Measurements from ENCODE around the gene SDF2L1. TPM values are rescaled to one million over a fixed set of nuclear protein-coding genes. Genes with fewer than 3 reads are reported as not detected.

The SDF2L1 gene
- total RNA-seq, 2 donors from 2014 or later = 47.5 to 115 TPM

GRCh38 chr22:21631025-21631424, 11.1 kb upstream of the SDF2L1 start:
- Histone ChIP-seq H3K4me3 (no peak overlapping the region), H3K9me3 (no peaks in the 10 kb centered on the region), H3K27me3 (no peaks in the 10 kb centered on the region), H3K4me1 (peaks cover 26% of the 10 kb centered on the region), H3K27ac (no peak overlapping the region), H3K36me3 (replicated peaks in 1 of 2; ENCODE audit: insufficient read depth in 1 of 2, low read depth in 2 of 2) (no peaks in the 10 kb centered on the region)
- DNase-seq (no peak), ATAC-seq (no peak)
- WGBS, 2 donors = 81 to 85% methylated on average over 4 of the region's 4 CpGs
- no peak for TF ChIP-seq POLR2A (IDR thresholded peaks at IDR 0.05)
- TF ChIP-seq CTCF (IDR thresholded peaks at IDR 0.05) = no peak
- intact Hi-C loops (cut with DNase I) = no loop called here

GRCh38 chr22:21632237-21632895, 9.7 kb upstream of the SDF2L1 start, which contains the start of gene CCDC116:
CCDC116 (plus strand) TSS chr22:21632760; CDS start chr22:21633182, 422 bp downstream.
- no peaks in the 10 kb centered on the region for H3K36me3 ChIP-seq (replicated peaks in 1 of 2; ENCODE audit: insufficient read depth in 1 of 2, low read depth in 2 of 2)
- intact Hi-C loops (cut with DNase I) = no loop called here
- H3K27ac ChIP-seq = no peak within 1 kb of the TSS
- H3K4me1 ChIP-seq = peaks cover 22% of the 10 kb centered on the region
- no peaks in the 10 kb centered on the region for H3K27me3 ChIP-seq
- H3K4me3 ChIP-seq = no peak within 1 kb of the TSS
- 81 to 84% methylated on average over 21 to 24 of the region's 27 CpGs for WGBS, 2 donors
- no peaks in the 10 kb centered on the region for H3K9me3 ChIP-seq
- DNase-seq (no peak), ATAC-seq (no peak)
- TF ChIP-seq CTCF (IDR thresholded peaks at IDR 0.05) (no peak), POLR2A (IDR thresholded peaks at IDR 0.05) (no peak)

GRCh38 chr22:21632931-21633330, 9.2 kb upstream of the SDF2L1 start:
- DNase-seq = no peak
- Histone ChIP-seq H3K4me3 (no peak overlapping the region), H3K27me3 (no peaks in the 10 kb centered on the region), H3K27ac (no peak overlapping the region), H3K9me3 (no peaks in the 10 kb centered on the region), H3K36me3 (replicated peaks in 1 of 2; ENCODE audit: insufficient read depth in 1 of 2, low read depth in 2 of 2) (no peaks in the 10 kb centered on the region), H3K4me1 (peaks cover 18% of the 10 kb centered on the region)
- ATAC-seq = no peak
- TF ChIP-seq POLR2A (IDR thresholded peaks at IDR 0.05) = no peak
- no peak for TF ChIP-seq CTCF (IDR thresholded peaks at IDR 0.05)
- WGBS, 2 donors = 95 to 96% methylated on average over 16 to 18 of the region's 18 CpGs
- intact Hi-C loops (cut with DNase I) = no loop called here

- WGBS, 2 donors = 79 to 89% methylated on average over 2 to 4 of the region's 4 CpGs
- H3K4me3 ChIP-seq = no peak overlapping the region
- no peaks in the 10 kb centered on the region for H3K9me3 ChIP-seq
- TF ChIP-seq CTCF (IDR thresholded peaks at IDR 0.05) (no peak), POLR2A (IDR thresholded peaks at IDR 0.05) (no peak)
- intact Hi-C loops (cut with DNase I) = no loop called here
- DNase-seq (no peak), ATAC-seq (no peak)
- H3K27ac ChIP-seq = no peak overlapping the region
- peaks cover 13% of the 10 kb centered on the region for H3K4me1 ChIP-seq
- no peaks in the 10 kb centered on the region for H3K27me3 ChIP-seq
- H3K36me3 ChIP-seq (replicated peaks in 1 of 2; ENCODE audit: insufficient read depth in 1 of 2, low read depth in 2 of 2) = no peaks in the 10 kb centered on the region
Observed at GRCh38 chr22:21633481-21633880, 8.6 kb upstream of the SDF2L1 start.

GRCh38 chr22:21634081-21634480, 8.0 kb upstream of the SDF2L1 start:
- no peak for ATAC-seq
- intact Hi-C loops (cut with DNase I) = no loop called here
- WGBS, 2 donors = 91% methylated on average over 14 of the region's 16 CpGs; no CpG with 5 or more reads in 1 of the 2 donors
- Histone ChIP-seq H3K36me3 (replicated peaks in 1 of 2; ENCODE audit: insufficient read depth in 1 of 2, low read depth in 2 of 2) (no peaks in the 10 kb centered on the region), H3K27me3 (no peaks in the 10 kb centered on the region), H3K4me1 (peaks cover 7% of the 10 kb centered on the region), H3K9me3 (no peaks in the 10 kb centered on the region), H3K27ac (no peak overlapping the region), H3K4me3 (no peak overlapping the region)
- no peak for TF ChIP-seq CTCF (IDR thresholded peaks at IDR 0.05)
- TF ChIP-seq POLR2A (IDR thresholded peaks at IDR 0.05) = no peak
- no peak for DNase-seq

Measured in body of pancreas (tissue), 4 donors.